Fibroblast of lung (primary cell): ENCODE data around the gene ONECUT3.

ENCODE experiments used
- CTCF ChIP-seq, 2 donors: IDR thresholded peaks in 1 of 2; conservative IDR thresholded peaks in 1 of 2; 1 replicate in 1 of 2; 2 replicates in 1 of 2; pipeline ENCODE4 v1.5.1; 2011 to 2012; ENCODE audit warnings: low read length in 2 of 2, control low read depth in 1 of 2, inconsistent platforms in 1 of 2, low read depth in 1 of 2, mild to moderate bottlenecking in 1 of 2
- EZH2 ChIP-seq: IDR thresholded peaks from 2 replicates; pipeline ENCODE4 v1.5.1; 2012; ENCODE audit warnings: low read length, control low read depth, mild to moderate bottlenecking; ENCODE audit errors: missing control alignments

GRCh38 chr19:1791879-1792278, 38.6 kb downstream of the ONECUT3 start:
- TF ChIP-seq CTCF (conservative IDR thresholded peaks at IDR 0.05 in 1 of 2, IDR thresholded peaks at IDR 0.05 in 1 of 2; ENCODE audit: low read depth in 1 of 2, low read length in 2 of 2) (no peak), EZH2 (no peak)
